Fibroblast of mammary gland (primary cell): ENCODE measurements around the gene TOB1.
A peak's percentile ranks its signal among the peaks of the same experiment; 100 is the strongest.

Experiments
- DNase-seq: peaks from one replicate; pipeline ENCODE4 v3.0.0-alpha.2; 2010; ENCODE audit warnings: low read depth
- H3K4me3 ChIP-seq: 2 replicates; pipeline ENCODE4 v1.5.1; 2011; ENCODE audit warnings: low read depth, mild to moderate bottlenecking, low read length, moderate library complexity; ENCODE audit not compliant: control insufficient read depth
- CTCF ChIP-seq: conservative IDR thresholded peaks from 2 replicates; pipeline ENCODE4 v1.5.1; 2011; ENCODE audit warnings: low read depth, low read length, inconsistent platforms; ENCODE audit not compliant: control insufficient read depth, insufficient read depth

Gene TOB1

GRCh38 chr17:50866950-50867362 lies 802 bp upstream of the TOB1 start:
- peak overlapping the region; percentile 75 for H3K4me3 ChIP-seq
- no peak for DNase-seq
- no peak for TF ChIP-seq CTCF

GRCh38 chr17:50865868-50866260 lies 290 bp downstream of the TOB1 start:
- no peak for TF ChIP-seq CTCF
- peak overlapping the region; percentile 79 for H3K4me3 ChIP-seq
- no peak for DNase-seq

DNA sequence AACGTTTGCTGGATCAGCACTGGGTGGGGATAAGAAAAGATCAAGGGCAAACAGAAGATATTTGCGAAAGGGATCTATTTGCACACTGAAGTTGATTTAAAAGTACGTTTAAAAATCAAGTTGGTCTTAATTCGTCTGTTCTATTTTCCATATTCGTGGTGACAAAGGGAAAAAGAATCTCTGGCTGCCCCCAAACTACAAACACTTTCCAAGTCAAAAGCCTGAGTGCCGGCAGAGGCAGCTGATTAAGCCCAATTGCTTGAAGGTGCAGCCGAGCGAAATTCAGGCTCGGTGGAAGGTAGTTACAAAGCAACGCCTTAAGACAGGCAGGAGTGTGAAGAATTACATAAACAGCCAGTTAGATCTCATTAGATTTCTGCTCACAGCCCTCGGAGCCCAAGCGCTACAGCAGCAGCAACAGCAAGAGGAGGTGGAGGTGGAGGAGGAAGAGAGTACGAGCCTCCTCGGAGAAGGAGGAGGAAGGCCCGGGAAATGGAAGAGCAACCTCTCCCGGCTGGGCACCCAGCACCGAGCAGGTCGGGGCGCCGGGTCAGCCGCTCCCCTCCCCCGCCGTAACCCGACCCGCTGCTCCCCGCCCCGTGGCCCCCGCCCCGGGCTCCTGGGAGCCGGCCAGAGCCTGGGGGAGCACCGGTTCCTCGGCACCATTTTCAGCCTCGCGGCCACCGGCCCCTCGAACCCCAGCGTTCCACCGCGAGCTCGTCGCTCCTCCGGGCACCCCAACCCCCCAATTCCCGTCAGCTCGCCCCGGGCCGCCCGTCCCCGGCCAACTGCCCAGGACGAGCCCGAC lies 890 bp downstream of the TOB1 start:
- H3K4me3 ChIP-seq: peak overlapping the region; percentile 79
- DNase-seq: peak; percentile 33
- TF ChIP-seq CTCF: no peak

GRCh38 chr17:50864747-50865059 lies 1.5 kb downstream of the TOB1 start:
- DNase-seq: no peak
- no peak for TF ChIP-seq CTCF
- peak overlapping the region; percentile 79 for H3K4me3 ChIP-seq

DNA sequence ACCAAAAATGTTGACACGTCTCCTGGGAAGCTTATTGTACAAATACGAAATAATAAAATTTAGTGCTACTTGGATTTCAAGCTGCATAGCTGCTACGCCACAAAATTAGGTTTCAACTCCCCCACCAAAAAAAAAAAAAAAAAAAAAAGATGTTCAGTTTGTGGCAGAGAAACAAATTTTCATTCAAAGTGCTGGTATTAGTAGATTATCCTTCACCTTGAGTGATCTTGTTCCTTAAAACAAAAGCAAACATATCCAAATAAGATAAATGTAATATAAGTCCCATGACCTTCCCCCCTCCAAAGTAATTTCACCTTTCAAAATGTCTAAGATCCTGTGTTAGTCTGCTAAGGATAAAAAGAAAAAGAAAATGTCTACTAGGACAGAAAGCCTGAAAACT lies 2.2 kb downstream of the TOB1 start:
- peak overlapping the region; percentile 79 for H3K4me3 ChIP-seq
- no peak for DNase-seq
- TF ChIP-seq CTCF: no peak

DNA sequence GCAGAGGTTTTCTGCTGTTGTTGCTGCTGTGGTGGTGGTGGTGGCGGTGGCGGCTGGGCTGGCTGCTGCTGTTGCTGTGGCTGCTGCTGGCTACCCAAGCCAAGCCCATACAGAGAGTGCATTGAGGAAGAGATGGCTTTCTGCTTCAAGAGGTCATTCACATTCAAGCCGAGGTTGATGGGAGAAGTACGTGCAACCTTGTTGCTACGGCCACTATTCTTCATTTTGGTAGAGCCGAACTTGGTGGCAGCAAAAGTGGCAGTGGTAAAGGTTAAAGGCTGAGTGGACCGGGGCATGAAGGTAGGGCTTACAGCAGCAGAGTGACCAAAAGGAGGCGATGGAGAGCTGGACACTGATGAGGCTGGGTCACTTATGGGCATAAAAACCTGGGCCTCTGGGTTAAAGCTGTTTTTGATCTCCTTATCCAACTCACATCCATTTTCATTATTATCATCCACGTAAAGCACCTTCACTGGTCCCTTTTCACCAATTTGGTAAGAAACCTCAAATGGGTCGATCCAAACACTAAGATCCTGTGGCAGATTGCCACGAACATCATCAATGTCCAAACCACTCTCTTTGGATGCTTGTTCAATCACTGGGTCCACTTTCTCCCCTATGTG lies 2.8 kb downstream of the TOB1 start:
- TF ChIP-seq CTCF: peak; percentile 77
- peak; percentile 61 for DNase-seq
- H3K4me3 ChIP-seq: peak overlapping the region; percentile 79
